ENCODE data around the gene COL6A5. TPM values are rescaled to one million over a fixed set of nuclear protein-coding genes. Genes with fewer than 3 reads are reported as not detected.

COL6A5 gene
- total and polyA plus RNA-seq, 2 of the 13 experiments (the other 11 are each of a cell fraction or from before 2014, with no cell fraction given), result not detected

- no peak overlapping the region for H3K4me3 ChIP-seq (replicated peaks in 1 of 3; ENCODE audit: insufficient read depth in 1 of 3, low read depth in 2 of 3, low read length in 3 of 3)
- peaks cover 0 to 2% of the 10 kb centered on the region in 2 experiments; a peak in 1 of 5 replicates for H3K27me3 ChIP-seq (ENCODE audit: control insufficient read depth in 1 of 2, insufficient read depth in 2 of 2, low read length in 2 of 2)
- no peak overlapping the region for H3K9ac ChIP-seq (ENCODE audit: insufficient read depth, low read depth, low read length)
- H3K27ac ChIP-seq (ENCODE audit: extremely low read length, insufficient read depth, low read length), result no peak overlapping the region
- no peaks in the 10 kb centered on the region for H3K4me1 ChIP-seq (ENCODE audit: insufficient read depth, low read length)
- H3K36me3 ChIP-seq (replicated peaks in 1 of 2; ENCODE audit: control insufficient read depth in 1 of 2, insufficient read depth in 2 of 2, low read length in 2 of 2), result no peaks in the 10 kb centered on the region
- intact Hi-C loops (cut with micrococcal nuclease; ENCODE audit: unreplicated experiment) (loop anchor here (10.0 kb wide), 1 partner anchor 378 kb away; no protein-coding TSS in a partner anchor), in situ Hi-C loops (cut with HindIII; ENCODE audit: extremely low pct_ligation_motif_present, low pct_unique_long_range_greater_than_20kb) (no loop called here)
- no peaks in the 10 kb centered on the region for H3K79me2 ChIP-seq (ENCODE audit: insufficient read depth, low read length)
- ATAC-seq (no peak), FAIRE-seq (no peak), DNase-seq (ENCODE audit: low spot score) (no peak)
- H3K9me3 ChIP-seq (ENCODE audit: low read length), result no peaks in the 10 kb centered on the region
- no peak overlapping the region for H2AFZ ChIP-seq (ENCODE audit: low read length)
- CTCF ChIA-PET (ENCODE audit: low intra/inter-chr PET ratio, low total read pairs), result no interaction called here
- no peak overlapping the region for H3K4me2 ChIP-seq (ENCODE audit: low read depth, low read length)
- WGBS (ENCODE audit: low lambda C conversion rate), result 0% methylated on average over 2 of the region's 2 CpGs
- BruUV-seq (replicated peaks), result no TSS peak
- no peaks in the 10 kb centered on the region for H4K20me1 ChIP-seq (ENCODE audit: insufficient read depth, low read length)
- no peak for TF ChIP-seq ELF4 (CRISPR knock-in tag; IDR thresholded peaks at IDR 0.05; ENCODE audit: borderline replicate concordance)
- TF ChIP-seq ATF7 (IDR thresholded peaks at IDR 0.05), result peak; percentile 55
- TF ChIP-seq ATF7 (CRISPR knock-in tag; IDR thresholded peaks at IDR 0.05), result no peak
- POLR2A ChIA-PET, result no interaction called here
Observed at GRCh38 chr3:130533247-130533646, 187.8 kb downstream of the COL6A5 start.

Other genes starting within 250 kb of the COL6A5 start
- gene COL6A6, start 171.5 kb downstream of the COL6A5 start, total RNA-seq (2016; rRNA removed; fragmentation: Illumina TruSeq; extraction: Trizol), result not detected in 2 replicates
- gene COL6A6, start 171.5 kb downstream of the COL6A5 start, polyA plus RNA-seq (2011; rRNA removed), result not detected in 2 replicates